Astrocyte of the cerebellum (primary cell): ENCODE results near the gene OR7G3.

Source experiments
- DNase-seq: peaks from one replicate; pipeline ENCODE4 v3.0.0-alpha.2; 2011; ENCODE audit warnings: low read depth
- H3K4me3 ChIP-seq: 2 replicates; pipeline ENCODE4 v1.5.1; 2011; ENCODE audit warnings: mild to moderate bottlenecking, low read depth, low read length, moderate library complexity
- CTCF ChIP-seq: IDR thresholded peaks from 2 replicates; pipeline ENCODE4 v1.5.1; 2012; ENCODE audit warnings: low read length, low read depth, moderate library complexity, mild to moderate bottlenecking; ENCODE audit errors: missing control alignments
- in situ Hi-C: cut with HindIII; loops from 2 replicates; pipeline ENCODE4 v1.10.0; 2017; ENCODE audit warnings: low sequenced_read_pairs

The OR7G3 gene

GRCh38 chr19:9128171-9128570 lies 1.4 kb upstream of the OR7G3 start:
- in situ Hi-C loops = no loop called here
- H3K4me3 ChIP-seq = no peak overlapping the region

GRCh38 chr19:9116547-9116946 lies 10.2 kb downstream of the OR7G3 start:
- no peak overlapping the region for H3K4me3 ChIP-seq
- in situ Hi-C loops = loop anchor here (25.0 kb wide), 1 partner anchor 254 kb away; no protein-coding TSS in a partner anchor
- TF ChIP-seq CTCF = no peak
- DNase-seq = no peak

More at GRCh38 chr19:9128171-9128570, 1.4 kb upstream of the OR7G3 start:
- no peak for TF ChIP-seq CTCF
- no peak for DNase-seq

GRCh38 chr19:9115307-9115813 lies 11.4 kb downstream of the OR7G3 start, which contains the start of gene OR7G1:
TSS of gene OR7G1 (minus strand) at chr19:9115763. CDS start at chr19:9115763, 0 bp downstream.
- in situ Hi-C loops = loop anchor here (25.0 kb wide), 1 partner anchor 253 kb away; no protein-coding TSS in a partner anchor
- H3K4me3 ChIP-seq = no peak within 1 kb of the TSS
- no peak for DNase-seq
- TF ChIP-seq CTCF = no peak

GRCh38 chr19:9109959-9110358 lies 16.8 kb downstream of the OR7G3 start:
- TF ChIP-seq CTCF = no peak
- in situ Hi-C loops = loop anchor here (25.0 kb wide), 1 partner anchor 248 kb away; no protein-coding TSS in a partner anchor

GRCh38 chr19:9107375-9107774 lies 19.4 kb downstream of the OR7G3 start, which contains the start of gene OR7G2:
TSS of gene OR7G2 (minus strand) at chr19:9107475. CDS start at chr19:9103243, 4,232 bp downstream.
- DNase-seq = no peak
- TF ChIP-seq CTCF = no peak
- no peak within 1 kb of the TSS for H3K4me3 ChIP-seq
- in situ Hi-C loops = loop anchor here (25.0 kb wide), 1 partner anchor 245 kb away; no protein-coding TSS in a partner anchor

More at GRCh38 chr19:9109959-9110358, 16.8 kb downstream of the OR7G3 start:
- no peak for DNase-seq
- H3K4me3 ChIP-seq = no peak overlapping the region

- in situ Hi-C loops = loop anchor here (25.0 kb wide), 1 partner anchor 424 kb away; no protein-coding TSS in a partner anchor
Measured at GRCh38 chr19:9086761-9087160, 40.0 kb downstream of the OR7G3 start, which contains the start of gene OR1M1. TSS of gene OR1M1 (plus strand) at chr19:9087061. CDS start at chr19:9093245, 6,184 bp downstream.

More at GRCh38 chr19:9086761-9087160, 40.0 kb downstream of the OR7G3 start, which contains the start of gene OR1M1:
- DNase-seq = no peak
- TF ChIP-seq CTCF = no peak
- H3K4me3 ChIP-seq = no peak within 1 kb of the TSS
